ENCODE data around the gene TRAF3IP1. TPM values are rescaled to one million over a fixed set of nuclear protein-coding genes. Genes with fewer than 3 reads are reported as not detected.
A peak's percentile ranks its signal among the peaks of the same experiment; 100 is the strongest.
"Not testable (repeated sequence)": the region's sequence is repeated elsewhere in the genome, so short reads cannot be mapped to it uniquely, and the experiment has no call there.

The TRAF3IP1 gene
- total RNA-seq, 4 donors from 2014 or later = 11.0 to 27.2 (median 13.4) TPM

DNA sequence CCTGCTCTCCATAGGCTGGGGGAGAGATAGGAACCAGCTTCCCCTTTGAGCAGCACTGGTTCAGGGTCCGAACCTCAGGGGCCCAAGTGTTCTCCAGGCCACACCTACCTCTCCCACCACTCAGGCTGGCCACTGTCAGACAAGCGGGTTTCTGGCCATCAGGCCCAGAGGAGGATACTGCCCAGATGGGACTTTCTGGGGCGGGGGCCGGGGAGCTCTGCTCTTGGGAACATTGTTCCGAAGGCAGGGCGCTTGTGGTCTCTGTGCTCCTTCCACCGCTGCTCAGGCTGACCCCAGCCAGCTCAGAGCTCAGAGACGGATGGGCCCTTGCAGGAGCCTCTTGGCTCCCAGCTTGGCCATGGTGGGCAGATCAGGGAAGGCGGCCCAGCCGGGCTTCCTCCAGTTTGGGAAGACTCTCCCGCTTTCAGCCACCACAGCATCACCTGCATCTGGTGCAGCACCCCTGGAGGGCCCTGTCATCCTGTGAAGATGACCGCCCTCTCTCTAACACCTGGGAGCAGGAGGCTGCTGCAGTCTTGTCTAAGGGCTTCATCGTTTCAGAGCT is 5.2 kb upstream of the TRAF3IP1 start:
- no peak for TF ChIP-seq POLR2A (IDR thresholded peaks at IDR 0.05)
- TF ChIP-seq, protein P1, sequence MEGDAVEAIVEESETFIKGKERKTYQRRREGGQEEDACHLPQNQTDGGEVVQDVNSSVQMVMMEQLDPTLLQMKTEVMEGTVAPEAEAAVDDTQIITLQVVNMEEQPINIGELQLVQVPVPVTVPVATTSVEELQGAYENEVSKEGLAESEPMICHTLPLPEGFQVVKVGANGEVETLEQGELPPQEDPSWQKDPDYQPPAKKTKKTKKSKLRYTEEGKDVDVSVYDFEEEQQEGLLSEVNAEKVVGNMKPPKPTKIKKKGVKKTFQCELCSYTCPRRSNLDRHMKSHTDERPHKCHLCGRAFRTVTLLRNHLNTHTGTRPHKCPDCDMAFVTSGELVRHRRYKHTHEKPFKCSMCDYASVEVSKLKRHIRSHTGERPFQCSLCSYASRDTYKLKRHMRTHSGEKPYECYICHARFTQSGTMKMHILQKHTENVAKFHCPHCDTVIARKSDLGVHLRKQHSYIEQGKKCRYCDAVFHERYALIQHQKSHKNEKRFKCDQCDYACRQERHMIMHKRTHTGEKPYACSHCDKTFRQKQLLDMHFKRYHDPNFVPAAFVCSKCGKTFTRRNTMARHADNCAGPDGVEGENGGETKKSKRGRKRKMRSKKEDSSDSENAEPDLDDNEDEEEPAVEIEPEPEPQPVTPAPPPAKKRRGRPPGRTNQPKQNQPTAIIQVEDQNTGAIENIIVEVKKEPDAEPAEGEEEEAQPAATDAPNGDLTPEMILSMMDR (IDR thresholded peaks at IDR 0.05) = no peak

DNA sequence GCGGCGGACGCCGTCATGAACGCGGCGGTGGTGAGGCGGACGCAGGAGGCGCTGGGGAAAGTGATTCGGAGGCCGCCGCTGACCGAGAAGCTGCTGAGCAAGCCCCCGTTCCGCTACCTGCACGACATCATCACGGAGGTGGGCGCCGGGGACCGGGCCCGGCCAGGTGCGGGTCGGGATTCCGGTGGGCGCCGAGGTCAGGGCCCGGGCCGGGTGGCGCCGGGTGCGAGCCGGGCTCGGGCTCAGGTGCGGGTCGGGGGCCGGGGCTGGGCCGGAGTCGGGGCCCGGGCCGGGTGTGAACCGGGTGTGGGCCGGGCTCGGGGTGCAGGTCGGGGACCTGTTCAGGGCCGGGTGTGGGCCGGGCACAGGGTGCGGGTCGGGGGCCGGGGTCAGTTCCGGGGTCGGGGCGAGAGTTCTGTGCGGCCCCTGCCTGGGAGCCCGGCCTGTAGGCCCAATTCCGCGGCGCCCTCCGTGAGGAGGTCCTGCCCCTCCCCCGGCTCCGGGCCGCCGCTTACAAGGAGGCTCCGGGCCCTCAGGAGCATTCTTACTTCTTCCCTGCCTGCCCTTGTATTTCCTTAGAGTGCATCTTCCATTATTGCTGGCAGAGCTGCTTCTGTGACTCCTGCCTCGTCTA is 447 bp downstream of the TRAF3IP1 start:
- DNase-seq = no peak
- Histone ChIP-seq H3K27me3 (no peaks in the 10 kb centered on the region), H3K27ac (peak overlapping the region in 3 of 4 donors; percentile 10 to 60 (median 43)), H3K4me1 (peaks cover 0 to 13% (median 5%) of the 10 kb centered on the region in 4 donors), H3K4me3 (peak overlapping the region; percentile 75 to 95 (median 86)), H3K36me3 (peaks cover 0 to under 1% (median 0%) of the 10 kb centered on the region in 3 donors), H3K9me3 (no peaks in the 10 kb centered on the region)
- TF ChIP-seq, protein P1 (IDR thresholded peaks at IDR 0.05) = no peak
- no peak for TF ChIP-seq POLR2A (IDR thresholded peaks at IDR 0.05)

More for the DNA sequence above, 5.2 kb upstream of the TRAF3IP1 start:
- Histone ChIP-seq H3K4me1 (peaks cover 0 to 7% (median 0%) of the 10 kb centered on the region in 4 donors), H3K4me3 (no peak overlapping the region), H3K36me3 (no peaks in the 10 kb centered on the region), H3K9me3 (no peaks in the 10 kb centered on the region), H3K27ac (no peak overlapping the region), H3K27me3 (no peaks in the 10 kb centered on the region)
- DNase-seq = peak in 1 of 3 donors; percentile 40

DNA sequence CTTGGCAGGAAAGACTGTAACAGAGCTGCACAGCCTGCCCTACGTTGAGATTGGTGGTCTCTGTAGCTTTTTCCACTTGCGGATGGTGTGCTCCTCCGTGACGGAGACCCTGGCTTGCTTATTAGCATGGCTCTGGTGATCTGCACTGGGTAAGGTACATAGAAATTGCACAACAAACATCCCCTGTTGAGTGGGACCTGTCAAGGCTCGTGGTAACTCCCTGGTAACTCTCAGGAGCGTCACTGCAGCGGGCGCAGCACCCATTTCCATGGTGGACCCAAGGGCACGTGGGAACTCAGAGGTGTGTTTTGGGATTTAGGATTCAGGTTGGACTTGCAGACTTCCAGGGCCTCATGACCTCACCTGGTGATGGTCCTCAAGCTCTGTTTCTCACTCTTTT is 1.1 kb downstream of the TRAF3IP1 start:
- DNase-seq = peak in 1 of 3 donors; percentile 32
- H3K9me3 ChIP-seq = no peaks in the 10 kb centered on the region
- peak overlapping the region in 2 of 4 donors; percentile 91 to 95 for H3K4me3 ChIP-seq
- H3K36me3 ChIP-seq = peaks cover 0 to 6% (median 0%) of the 10 kb centered on the region in 3 donors
- peaks cover 0 to 13% (median 5%) of the 10 kb centered on the region in 4 donors for H3K4me1 ChIP-seq
- H3K27ac ChIP-seq = no peak overlapping the region
- TF ChIP-seq POLR2A (IDR thresholded peaks at IDR 0.05) = no peak
- TF ChIP-seq, protein P1 (IDR thresholded peaks at IDR 0.05) = no peak
- H3K27me3 ChIP-seq = no peaks in the 10 kb centered on the region

DNA sequence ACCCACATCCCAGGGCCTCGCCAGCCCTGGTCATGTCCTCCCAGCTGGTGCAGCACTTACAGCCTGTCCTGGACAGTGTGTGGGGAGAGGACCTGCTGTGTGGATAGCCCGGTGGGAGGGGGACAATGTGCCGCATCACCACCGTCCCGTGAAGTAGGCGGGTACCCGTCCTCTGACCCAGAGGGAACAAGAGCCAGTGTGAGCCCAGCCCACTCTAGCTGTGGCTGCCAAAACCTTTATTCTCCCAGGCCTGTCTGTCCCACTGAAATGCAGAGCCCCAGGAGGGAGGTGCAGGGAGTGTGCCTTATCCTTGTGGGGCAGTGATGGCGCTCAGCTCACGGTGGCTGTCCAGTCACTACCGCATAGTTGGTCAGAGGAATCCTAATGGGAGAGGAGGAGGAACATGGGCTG is 1.7 kb downstream of the TRAF3IP1 start:
- Histone ChIP-seq H3K9me3 (no peaks in the 10 kb centered on the region), H3K4me3 (no peak overlapping the region), H3K27me3 (no peaks in the 10 kb centered on the region), H3K36me3 (peaks cover 0 to 11% (median 0%) of the 10 kb centered on the region in 3 donors), H3K4me1 (peaks cover 0 to 13% (median 5%) of the 10 kb centered on the region in 4 donors), H3K27ac (no peak overlapping the region)
- TF ChIP-seq POLR2A (IDR thresholded peaks at IDR 0.05) = no peak
- TF ChIP-seq, protein P1 (IDR thresholded peaks at IDR 0.05) = no peak
- DNase-seq = peak in 1 of 3 donors; percentile 42

DNA sequence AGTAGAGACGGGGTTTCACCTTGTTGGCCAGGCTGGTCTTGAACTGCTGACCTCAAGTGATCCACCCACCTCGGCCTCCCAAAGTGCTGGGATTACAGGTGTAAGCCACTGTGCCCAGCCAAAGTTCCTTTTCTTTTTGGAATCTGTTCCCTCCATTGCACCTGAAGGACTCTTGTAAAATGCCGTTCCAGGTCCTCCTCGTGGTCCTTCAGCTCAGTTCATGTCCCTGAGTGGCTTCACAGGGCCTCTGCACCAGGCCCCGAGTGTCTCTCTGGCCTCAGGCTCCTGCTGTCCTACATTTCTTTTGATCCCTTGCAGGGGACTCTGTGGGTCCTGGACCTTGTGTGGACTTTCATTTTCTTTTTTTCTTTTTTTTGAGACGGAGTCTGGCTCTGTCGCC is 3.9 kb downstream of the TRAF3IP1 start:
- not testable (repeated sequence) for H3K4me3 ChIP-seq, H3K9me3 ChIP-seq, H3K27me3 ChIP-seq, H3K27ac ChIP-seq
- peaks cover 0 to 23% (median 0%) of the 10 kb centered on the region in 3 donors for H3K36me3 ChIP-seq
- H3K4me1 ChIP-seq = peaks cover 0 to 13% (median 5%) of the 10 kb centered on the region in 4 donors
- DNase-seq = peak in 1 of 3 donors; percentile 23

DNA sequence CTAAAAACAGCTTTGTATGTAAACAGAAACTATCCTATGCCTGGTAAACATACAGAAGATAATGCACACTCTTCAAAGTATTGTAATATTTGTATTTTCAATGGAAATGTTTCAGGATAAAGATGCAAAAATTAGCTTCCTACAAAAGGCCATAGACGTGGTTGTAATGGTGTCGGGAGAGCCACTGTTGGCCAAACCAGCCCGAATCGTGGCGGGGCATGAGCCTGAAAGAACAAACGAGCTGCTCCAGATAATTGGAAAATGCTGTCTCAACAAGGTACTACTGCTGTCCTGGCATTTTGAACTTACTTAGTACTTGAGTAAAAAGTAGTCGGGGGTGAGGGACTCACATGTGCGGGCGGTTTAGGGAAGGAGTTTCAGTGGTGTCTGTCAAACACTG is 5.4 kb downstream of the TRAF3IP1 start:
- H3K4me3 ChIP-seq = no peak overlapping the region
- H3K36me3 ChIP-seq = peaks cover 0 to 27% (median 0%) of the 10 kb centered on the region in 3 donors
- peaks cover 0 to 6% (median 4%) of the 10 kb centered on the region in 4 donors for H3K4me1 ChIP-seq
- no peaks in the 10 kb centered on the region for H3K9me3 ChIP-seq
- TF ChIP-seq, protein P1 (IDR thresholded peaks at IDR 0.05) = no peak
- no peak for TF ChIP-seq POLR2A (IDR thresholded peaks at IDR 0.05)
- no peaks in the 10 kb centered on the region for H3K27me3 ChIP-seq
- no peak overlapping the region for H3K27ac ChIP-seq
- peak in 1 of 3 donors; percentile 23 for DNase-seq
